ENCODE data around the gene CDKN3.
A peak's percentile ranks its signal among the peaks of the same experiment; 100 is the strongest.
"Not testable (repeated sequence)": the region's sequence is repeated elsewhere in the genome, so short reads cannot be mapped to it uniquely, and the experiment has no call there.

The CDKN3 gene

GRCh38 chr14:54457609-54457996, 60.8 kb downstream of the CDKN3 start:
- no peak for DNase-seq

- not testable (repeated sequence) for DNase-seq
These were observed 61.7 kb downstream of the CDKN3 start for GRCh38 chr14:54458536-54458935.

DNA sequence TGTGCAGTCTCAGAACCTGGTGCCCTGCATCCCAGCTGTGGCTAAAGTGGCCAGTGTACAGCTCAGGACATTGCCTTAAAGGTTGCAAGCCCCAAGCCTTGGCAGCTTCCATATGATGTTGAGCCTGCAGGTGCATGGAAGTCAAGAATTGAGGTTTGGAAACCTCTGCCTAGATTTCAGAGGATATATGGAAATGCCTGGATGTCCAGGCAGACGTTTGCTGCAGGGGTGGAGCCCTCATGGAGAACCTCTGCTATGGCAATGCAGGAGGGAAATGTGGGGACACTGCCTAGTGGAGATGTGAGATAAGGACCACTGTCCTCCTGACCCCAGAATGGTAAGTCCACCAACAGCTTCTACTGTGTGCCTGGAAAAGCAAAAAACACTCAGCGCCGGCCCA, 62.3 kb downstream of the CDKN3 start:
- no peak for DNase-seq

GRCh38 chr14:54462048-54462447, 65.2 kb downstream of the CDKN3 start:
- DNase-seq = peak; percentile 3

- DNase-seq = no peak
These were observed 68.8 kb downstream of the CDKN3 start for GRCh38 chr14:54465654-54466053.

DNA sequence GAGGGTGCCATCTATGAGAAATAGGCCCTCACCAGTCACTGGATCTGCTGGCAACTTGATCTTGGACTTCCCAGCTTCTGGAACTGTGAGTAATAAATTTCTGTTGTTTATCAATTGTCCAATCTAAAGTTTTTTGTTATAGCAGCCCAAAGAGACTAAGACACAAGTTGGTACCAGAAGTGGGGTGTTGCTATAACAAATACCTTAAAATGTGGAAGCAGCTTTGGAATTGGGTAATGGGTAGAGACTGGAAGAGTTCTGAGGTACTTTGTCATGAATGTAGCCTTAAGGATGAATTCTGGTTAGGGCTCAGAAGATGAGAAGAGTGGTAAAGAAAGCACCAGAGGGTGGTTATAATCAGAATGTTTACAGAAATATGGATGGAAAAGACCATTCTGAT, 70.5 kb downstream of the CDKN3 start:
- DNase-seq = no peak
